GM19193 (cell line): ENCODE results near the gene MSANTD3.

ENCODE experiments used
- POLR2A ChIP-seq: IDR thresholded peaks from 4 replicates; pipeline ENCODE4 v1.6.1; 2011; ENCODE audit not compliant: insufficient read depth, insufficient read length; ENCODE audit errors: extremely low read depth

The MSANTD3 gene

DNA sequence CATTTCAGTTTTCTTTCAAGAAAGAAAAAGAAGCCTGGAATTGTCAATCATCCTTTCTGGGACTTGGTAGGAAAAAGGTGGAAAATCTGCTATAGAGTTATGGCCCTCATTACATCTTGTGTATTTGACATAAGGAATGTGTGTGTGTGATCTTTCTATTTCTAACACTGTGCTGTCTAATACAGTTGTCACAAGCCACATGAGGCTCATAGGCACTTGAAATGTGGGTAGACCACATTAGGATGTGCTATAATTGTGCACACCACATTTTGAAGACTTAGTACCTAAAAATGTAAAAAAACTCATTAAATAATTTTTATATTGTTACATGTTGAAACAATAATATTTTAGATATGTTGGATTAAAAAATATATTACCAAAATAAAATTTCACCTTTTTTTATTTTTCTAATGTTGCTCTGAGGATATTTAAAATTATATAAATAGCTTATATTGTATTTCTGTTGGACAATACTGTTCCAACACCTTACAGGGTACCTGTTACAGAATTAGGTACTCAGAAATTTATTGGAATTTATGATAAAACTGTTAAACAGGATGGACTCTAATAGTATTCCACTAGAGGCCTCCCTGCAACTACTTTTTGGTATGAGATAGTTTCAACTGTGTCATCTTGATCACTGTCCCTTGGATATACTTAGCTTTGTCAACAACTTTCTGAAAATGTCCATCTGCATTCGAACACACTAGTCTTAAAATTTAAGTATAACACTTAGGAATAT is 18.4 kb downstream of the MSANTD3 start:
- TF ChIP-seq POLR2A = no peak

DNA sequence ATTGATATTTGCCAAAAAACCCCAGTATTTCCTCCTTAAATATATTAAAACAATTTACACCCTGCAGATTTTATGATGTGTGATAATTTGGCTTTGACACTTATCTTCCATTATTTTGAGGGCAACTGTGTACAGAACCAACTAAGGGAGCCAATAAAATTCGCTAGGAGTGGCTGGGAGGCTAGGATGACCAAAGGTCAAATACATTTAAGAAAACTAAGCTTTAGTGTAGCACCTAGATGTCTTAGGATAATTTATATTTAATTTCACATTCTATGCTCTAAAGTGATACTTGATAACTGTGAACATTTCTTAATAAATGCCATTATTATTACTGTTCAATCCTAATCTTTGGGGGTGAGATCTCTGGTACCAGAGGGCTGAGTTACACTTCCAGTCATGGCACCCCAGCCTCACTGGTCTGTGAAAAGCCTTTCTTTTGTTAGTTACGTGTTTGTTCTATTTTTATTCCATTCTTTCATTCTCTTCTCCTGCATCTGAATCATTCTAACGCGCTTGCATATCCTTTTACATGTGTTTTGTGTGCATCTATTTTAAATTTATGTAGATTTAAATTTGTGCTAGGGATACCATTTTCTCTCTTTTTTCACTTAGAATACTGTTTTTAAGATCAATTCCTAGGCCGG is 19.1 kb downstream of the MSANTD3 start:
- TF ChIP-seq POLR2A = no peak

DNA sequence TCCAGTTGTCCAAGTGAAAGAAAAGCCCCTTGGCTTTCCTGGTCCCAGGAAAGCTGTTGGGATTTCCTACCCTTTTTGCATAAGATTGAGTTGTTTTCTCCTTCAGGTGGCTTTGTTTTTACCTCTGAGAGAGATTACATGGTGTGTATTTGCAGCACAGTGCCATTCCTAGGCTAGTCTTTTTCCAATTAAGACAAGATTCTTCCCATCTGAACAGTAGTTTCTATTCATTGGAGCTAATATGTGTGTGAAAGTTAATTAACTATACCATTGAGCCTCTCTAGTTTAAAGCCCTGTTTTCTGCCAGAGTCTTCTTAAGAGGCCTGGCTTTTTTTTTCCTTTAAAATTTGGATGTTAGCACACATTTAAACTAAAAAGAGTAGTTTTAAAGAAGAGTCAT is 20.1 kb downstream of the MSANTD3 start:
- no peak for TF ChIP-seq POLR2A

DNA sequence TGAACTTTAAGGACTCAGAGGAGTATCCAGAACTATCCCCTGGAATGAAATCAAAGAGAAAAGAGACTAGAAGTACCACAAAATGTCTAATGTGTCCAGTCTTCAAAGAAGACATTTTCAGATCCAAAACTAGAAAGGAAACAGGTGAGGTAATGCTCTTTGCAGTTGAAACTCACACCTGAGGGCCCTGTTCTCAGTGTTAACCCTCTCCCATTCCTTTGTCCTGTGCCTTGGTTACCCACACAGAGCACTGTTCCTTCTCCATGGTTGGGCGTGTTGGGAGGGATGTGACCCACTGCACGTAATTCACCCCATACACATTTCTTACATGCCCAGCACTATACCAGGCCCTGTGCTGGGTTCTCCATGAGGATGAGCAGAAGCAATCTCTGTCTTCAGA is 21.3 kb downstream of the MSANTD3 start:
- no peak for TF ChIP-seq POLR2A

DNA sequence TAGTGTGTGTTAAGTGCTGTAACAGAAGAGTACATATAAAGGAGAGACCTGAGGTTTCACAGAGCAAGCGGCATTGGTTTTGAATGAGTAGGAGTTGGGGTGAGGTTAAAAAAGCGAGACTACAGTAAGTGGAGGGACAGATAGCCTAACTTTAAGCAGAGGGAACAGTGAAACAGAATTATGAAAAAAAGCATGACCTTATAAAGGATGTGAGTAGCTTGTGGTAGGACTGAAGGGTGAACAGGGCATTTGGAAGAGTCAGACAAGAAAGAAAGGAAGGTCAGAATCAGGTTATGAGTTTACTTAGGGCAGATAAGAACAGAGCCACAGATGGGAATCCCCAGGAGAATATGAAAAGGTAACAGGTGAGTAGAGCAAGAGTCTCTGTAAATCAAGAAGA is 22.5 kb downstream of the MSANTD3 start:
- TF ChIP-seq POLR2A = no peak

DNA sequence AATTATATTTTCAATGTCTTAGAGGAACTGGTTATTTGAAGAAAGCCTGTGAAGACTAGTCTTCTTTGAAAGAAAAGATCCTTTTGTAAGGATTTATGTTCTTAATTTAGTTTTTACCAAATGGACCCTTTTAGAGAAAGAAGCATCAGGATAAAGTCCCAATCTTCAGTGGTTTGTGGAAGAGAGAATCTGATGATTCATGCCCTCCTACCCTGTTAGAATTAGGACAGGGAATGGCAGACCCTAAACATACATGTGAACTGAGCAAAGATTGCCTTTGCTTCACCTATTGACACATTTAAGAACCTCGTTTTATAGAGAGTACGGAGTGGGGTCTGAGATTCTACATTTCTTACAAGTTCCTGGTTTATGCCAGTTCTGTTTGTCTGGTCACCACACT is 26.0 kb downstream of the MSANTD3 start:
- no peak for TF ChIP-seq POLR2A

DNA sequence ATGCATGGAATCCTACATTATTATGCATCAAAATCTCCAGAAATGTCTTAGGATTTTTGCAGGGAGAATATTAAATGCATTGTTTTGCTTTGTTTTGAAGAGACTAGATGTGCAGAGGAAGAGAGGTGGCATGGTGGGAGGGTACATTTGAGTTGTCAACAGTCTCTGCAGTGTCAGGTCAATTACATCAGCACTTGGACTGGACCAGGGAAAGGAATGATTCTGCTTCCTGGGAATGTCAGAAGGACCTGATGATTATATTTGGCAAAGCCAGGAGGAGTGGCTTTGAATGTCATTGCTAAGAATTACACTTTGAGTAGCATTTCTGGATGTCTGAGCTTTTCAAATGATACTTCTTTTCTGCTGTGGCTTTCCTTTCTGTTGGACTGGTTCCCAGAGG is 28.5 kb downstream of the MSANTD3 start:
- no peak for TF ChIP-seq POLR2A

DNA sequence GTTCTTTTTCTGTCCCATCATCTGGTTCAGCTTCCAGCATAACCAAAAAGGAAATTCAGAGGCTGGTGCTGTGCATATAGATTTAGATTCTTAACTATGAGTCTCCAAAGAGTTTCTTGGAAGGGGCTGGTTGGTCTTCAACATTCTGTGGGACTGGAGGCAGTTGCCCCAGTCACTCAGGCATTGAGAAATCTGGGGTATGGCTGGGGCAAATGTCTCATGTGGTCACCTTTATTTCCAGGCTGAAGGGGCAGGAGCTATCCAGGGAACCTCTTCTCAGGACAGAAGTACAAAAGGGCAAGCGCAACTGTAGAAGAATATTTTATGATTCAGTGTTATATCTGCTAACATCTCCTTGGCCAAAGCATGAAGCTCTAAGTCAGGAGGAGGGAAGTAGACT is 30.6 kb downstream of the MSANTD3 start:
- TF ChIP-seq POLR2A = no peak

DNA sequence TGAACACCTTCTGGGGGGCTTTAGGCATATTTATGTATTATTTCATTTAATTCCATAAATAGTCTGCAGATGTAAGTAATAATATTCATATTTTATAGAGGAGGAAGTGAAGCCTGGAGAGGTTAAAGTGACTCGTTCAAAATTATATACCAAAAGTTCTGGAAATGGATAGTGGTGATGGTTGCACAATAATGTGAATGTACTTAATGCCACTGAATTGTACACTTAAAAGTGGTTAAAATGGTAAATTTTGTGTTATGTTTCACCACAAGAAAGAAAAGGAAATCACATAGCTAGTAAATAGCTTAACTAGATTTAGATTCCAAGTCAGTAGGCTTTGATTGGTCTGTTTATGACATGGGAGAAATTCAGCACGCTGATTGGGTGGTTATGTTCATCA is 33.0 kb downstream of the MSANTD3 start:
- no peak for TF ChIP-seq POLR2A

DNA sequence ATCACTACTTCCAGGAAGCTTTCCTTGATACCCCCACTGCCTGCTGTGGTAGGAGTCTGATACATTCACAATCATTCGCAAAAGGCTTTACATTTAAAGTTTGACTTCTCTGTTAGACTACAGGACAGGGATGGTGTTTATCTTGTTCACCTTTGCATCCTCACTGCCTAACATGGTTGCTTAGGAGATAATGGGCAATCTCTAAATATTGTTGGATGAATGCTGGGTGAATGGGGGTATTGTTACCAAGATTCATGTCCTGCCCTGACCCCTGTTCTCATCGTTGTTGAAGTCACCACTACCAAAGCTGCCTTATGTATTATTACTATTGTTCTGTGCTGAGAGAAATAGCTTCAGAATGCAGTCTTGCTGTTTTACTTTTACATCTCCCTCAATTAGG is 38.3 kb downstream of the MSANTD3 start:
- TF ChIP-seq POLR2A = no peak

DNA sequence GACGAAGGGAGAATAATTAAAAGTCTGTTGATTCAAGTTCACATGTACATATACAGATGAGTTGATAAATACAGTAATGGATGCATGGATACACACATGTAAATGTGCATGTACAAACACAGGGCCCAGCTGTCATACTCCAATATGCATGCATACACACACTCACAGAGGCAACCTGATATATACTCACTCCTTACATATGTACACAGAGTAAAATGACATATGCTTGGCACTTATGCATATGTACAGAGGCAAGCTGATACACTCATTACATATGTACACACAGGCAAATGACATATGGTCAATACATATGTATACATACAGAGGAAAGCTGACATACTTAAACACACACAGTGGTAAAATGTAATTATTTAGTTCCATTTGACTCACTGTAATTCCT is 38.8 kb downstream of the MSANTD3 start:
- TF ChIP-seq POLR2A = no peak

DNA sequence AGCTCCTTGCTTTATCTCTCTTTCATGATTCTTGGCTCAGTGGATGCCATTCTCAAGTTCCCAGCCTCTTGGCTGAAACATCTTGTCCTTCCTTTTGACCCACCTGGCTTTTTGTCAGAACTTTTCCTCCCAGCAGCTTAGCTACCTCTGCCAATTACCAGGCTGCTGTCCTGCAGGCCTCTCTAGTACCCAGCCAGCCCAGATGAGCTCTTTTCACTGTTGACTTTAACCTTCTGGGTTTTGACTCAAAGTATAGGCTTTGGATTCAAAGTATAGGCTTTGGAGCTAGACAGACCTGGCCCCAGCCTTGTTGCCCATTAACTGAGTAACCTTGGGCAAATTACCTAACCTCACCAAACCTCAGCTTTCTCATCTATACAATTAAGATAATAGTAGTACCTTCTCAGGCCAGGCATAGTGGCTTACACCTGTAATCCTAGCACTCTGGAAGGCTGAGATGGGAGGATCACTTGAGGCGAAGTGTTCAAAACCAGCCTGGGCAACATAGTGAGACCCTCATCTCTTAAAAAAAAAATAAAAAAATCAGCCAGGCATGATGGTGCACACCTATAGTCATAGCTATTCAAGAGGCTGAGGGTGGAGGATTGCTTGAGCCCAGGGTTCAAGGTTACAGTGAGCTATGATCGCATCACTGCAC is 39.4 kb downstream of the MSANTD3 start:
- no peak for TF ChIP-seq POLR2A

DNA sequence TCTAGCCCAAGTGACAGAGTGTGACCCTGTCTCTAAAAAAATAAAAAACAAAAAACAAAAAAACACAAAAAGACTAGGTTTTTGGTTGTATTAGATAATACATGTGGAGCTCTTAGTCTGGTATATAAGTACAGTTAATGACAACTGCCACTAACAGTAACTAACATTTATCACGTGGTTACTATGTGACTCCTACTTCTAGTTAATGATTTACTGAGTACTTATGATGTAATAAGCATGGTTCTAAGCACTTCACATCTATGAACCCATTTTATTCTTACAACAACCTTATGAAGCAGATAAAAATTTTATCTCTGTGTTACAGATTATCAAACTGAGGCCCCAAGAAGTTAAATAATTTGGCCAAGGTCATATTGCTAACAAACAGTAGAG is 39.9 kb downstream of the MSANTD3 start:
- TF ChIP-seq POLR2A = no peak

DNA sequence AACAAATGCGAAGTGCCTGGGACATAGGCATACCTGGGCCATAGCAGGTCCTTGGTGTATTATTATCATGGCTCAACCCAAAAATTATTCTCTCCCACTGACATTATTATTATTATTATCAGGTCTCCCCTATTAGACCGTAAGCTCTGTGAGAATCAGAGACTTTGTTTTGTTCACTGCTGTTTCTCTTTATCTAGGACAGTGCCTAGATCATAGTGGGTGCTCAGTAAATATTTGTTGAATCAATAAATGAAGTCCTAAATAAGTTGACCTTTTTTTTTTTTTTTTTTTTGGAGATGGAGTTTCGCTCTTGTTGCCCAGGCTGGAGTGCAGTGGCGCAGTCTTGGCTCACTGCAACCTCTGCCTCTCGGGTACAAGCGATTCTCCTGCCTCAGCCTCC is 41.1 kb downstream of the MSANTD3 start:
- TF ChIP-seq POLR2A = no peak

DNA sequence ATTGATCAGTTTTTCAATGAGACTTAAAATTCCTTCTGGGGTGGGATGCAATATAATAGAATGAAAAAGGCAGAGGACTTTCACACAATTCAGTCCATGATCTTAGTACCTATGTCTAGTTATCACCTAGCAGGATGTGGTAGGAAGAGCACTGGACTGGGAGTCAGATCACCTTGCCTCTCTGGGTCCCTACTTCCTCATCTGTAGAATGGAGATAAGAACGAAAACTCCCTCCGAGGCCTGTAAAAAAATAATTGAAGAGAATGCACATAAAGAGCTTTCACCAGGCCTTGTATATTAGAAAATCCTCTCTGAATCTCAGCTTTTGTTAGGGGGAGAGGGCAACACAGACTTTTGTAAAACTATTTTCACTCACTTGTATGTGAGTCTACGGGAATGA is 45.3 kb downstream of the MSANTD3 start:
- TF ChIP-seq POLR2A = no peak

DNA sequence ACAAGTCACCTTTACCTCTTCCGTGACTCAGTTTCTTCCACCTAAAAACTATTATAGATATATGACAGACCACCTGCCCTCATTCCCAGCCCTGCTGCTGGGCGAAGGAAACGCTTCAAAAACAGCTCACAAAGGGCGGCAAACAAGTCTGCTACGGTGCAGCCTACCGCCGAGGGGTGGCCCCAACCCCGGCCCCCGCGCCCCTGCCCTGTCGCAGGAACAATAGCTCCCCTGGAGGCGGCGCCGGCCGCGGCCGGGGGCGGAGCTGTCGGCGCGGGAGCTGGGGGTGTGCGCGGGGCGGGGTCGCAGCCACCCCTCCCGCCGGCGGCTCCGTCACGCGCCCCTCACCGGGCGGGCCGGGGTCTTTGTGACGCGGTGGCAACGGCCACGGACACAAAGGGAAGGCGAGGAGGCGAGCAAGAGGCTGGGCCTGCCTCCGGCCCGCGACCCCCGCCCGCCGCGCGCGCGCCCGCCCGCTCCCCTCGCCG is 45.9 kb downstream of the MSANTD3 start, which contains the start of gene TMEFF1:
TMEFF1 (plus strand) TSS at position 362 of the 488 bp plus-strand sequence. CDS start 396 bp downstream, outside the sequence.
- TF ChIP-seq POLR2A = no peak
